ENCODE results near the gene ZSCAN16. TPM values are rescaled to one million over a fixed set of nuclear protein-coding genes. Genes with fewer than 3 reads are reported as not detected.

ZSCAN16 gene
- total and polyA plus RNA-seq, 8 donors, result 3.8 to 13.0 (median 6.1) TPM; not detected in 1

DNA sequence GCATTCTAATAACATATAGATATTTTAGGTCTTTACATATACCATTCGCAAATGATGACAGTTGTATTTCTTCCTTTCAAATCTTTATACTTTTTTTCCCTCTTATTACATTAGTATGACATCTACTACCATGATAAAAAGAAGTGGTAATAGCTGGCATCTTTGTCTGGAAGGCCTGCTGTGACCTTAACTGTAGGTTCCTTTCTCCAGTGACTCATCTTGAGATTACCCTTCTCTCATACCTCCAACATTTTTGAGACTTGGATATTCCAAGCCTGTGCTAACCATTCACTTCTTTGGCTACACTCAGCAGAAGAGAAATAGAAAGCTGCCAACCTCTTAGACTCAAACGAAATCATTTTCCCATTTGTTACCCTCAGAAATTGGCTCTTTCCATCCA, 47.6 kb downstream of the ZSCAN16 start:
- no peak for TF ChIP-seq POLR2A (IDR thresholded peaks at IDR 0.05)
- no peak for TF ChIP-seq EP300 (IDR thresholded peaks at IDR 0.05)
- TF ChIP-seq, protein P1, sequence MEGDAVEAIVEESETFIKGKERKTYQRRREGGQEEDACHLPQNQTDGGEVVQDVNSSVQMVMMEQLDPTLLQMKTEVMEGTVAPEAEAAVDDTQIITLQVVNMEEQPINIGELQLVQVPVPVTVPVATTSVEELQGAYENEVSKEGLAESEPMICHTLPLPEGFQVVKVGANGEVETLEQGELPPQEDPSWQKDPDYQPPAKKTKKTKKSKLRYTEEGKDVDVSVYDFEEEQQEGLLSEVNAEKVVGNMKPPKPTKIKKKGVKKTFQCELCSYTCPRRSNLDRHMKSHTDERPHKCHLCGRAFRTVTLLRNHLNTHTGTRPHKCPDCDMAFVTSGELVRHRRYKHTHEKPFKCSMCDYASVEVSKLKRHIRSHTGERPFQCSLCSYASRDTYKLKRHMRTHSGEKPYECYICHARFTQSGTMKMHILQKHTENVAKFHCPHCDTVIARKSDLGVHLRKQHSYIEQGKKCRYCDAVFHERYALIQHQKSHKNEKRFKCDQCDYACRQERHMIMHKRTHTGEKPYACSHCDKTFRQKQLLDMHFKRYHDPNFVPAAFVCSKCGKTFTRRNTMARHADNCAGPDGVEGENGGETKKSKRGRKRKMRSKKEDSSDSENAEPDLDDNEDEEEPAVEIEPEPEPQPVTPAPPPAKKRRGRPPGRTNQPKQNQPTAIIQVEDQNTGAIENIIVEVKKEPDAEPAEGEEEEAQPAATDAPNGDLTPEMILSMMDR (IDR thresholded peaks at IDR 0.05), result no peak
- TF ChIP-seq POLR2AphosphoS5 (IDR thresholded peaks at IDR 0.05), result no peak
- intact Hi-C loops (cut with DNase I; ENCODE audit: low total_unique reads), result no loop called here
- peaks cover 0 to 8% (median 2%) of the 10 kb centered on the region in 4 donors for H3K9me3 ChIP-seq

DNA sequence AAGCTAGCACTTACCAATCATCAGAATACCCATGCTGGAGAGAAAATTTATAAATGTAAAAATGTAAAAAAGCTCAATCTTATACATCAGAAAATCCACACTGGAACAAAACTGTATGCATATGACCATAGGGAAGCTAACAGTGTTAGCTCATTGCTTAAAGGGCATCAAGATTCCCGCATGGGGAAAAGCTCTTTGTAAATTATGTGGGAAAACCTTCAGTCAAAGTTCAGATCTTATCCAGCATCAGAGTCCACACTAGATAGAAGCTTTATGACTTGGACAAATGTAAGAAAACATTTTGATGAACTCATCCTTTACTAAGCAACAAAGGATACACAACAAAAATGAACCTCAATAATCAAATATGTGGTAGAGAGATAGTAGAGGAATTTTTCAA, 52.0 kb downstream of the ZSCAN16 start:
- Histone ChIP-seq H3K9me3 (peaks cover 0 to 8% (median 2%) of the 10 kb centered on the region in 4 donors), H3K27me3 (peaks cover 0 to 9% (median 4%) of the 10 kb centered on the region in 3 donors), H3K27ac (no peak overlapping the region), H3K4me3 (no peak overlapping the region), H3K36me3 (no peaks in the 10 kb centered on the region), H3K4me1 (no peaks in the 10 kb centered on the region)
- intact Hi-C loops (cut with DNase I; ENCODE audit: low total_unique reads), result no loop called here
- TF ChIP-seq POLR2AphosphoS5 (IDR thresholded peaks at IDR 0.05) (no peak), POLR2A (IDR thresholded peaks at IDR 0.05) (no peak), EP300 (IDR thresholded peaks at IDR 0.05) (no peak)
- TF ChIP-seq, protein P1 (IDR thresholded peaks at IDR 0.05), result no peak
- 86 to 95% (median 89%) methylated on average over 1 of the region's 1 CpG for WGBS, 5 donors
- no peak for DNase-seq

More for the DNA sequence above, 47.6 kb downstream of the ZSCAN16 start:
- Histone ChIP-seq H3K36me3 (no peaks in the 10 kb centered on the region), H3K4me3 (no peak overlapping the region), H3K27ac (no peak overlapping the region), H3K4me1 (no peaks in the 10 kb centered on the region), H3K27me3 (no peaks in the 10 kb centered on the region)
- WGBS, 5 donors, result 85 to 93% (median 90%) methylated on average over 2 of the region's 2 CpGs
- DNase-seq, result no peak

Other genes with a start within 250 kb of the ZSCAN16 start
- gene OR2B2, start 212.2 kb upstream of the ZSCAN16 start, total RNA-seq, result not detected
- gene OR2B2, start 212.2 kb upstream of the ZSCAN16 start, polyA plus RNA-seq, result not detected
- not detected for gene OR2B6, start 167.4 kb upstream of the ZSCAN16 start, total RNA-seq
- not detected for gene OR2B6, start 167.4 kb upstream of the ZSCAN16 start, polyA plus RNA-seq
- gene ZNF165, start 44.0 kb upstream of the ZSCAN16 start, total RNA-seq, result 1 to 10 TPM in 4 of 5 donors, not detected in 1; 1.2 to 4.2 (median 2.7) TPM
- gene ZNF165, start 44.0 kb upstream of the ZSCAN16 start, polyA plus RNA-seq, result 1 to 10 TPM; 1.7 to 2.3 (median 1.8) TPM
- gene ZKSCAN8, start 17.3 kb downstream of the ZSCAN16 start, total RNA-seq, result 100 to 1,000 TPM in 1 of 5 donors, 10 to 100 TPM in 3, 1 to 10 TPM in 1; 6.4 to 101 (median 17.8) TPM
- gene ZKSCAN8, start 17.3 kb downstream of the ZSCAN16 start, polyA plus RNA-seq, result 1 to 10 TPM; 1.8 to 2.9 (median 1.8) TPM
- 10 to 100 TPM in 3 of 5 donors, 1 to 10 TPM in 2; 1.8 to 37.9 (median 15.1) TPM for gene ZSCAN9, start 100.7 kb downstream of the ZSCAN16 start, total RNA-seq
- gene ZSCAN9, start 100.7 kb downstream of the ZSCAN16 start, polyA plus RNA-seq, result 1 to 10 TPM; 5.7 to 7.9 (median 7.0) TPM
- 1 to 10 TPM in 4 of 5 donors, under 1 TPM in 1; under 0.01 to 6.4 (median 2.0) TPM for gene ZKSCAN4, start 127.7 kb downstream of the ZSCAN16 start, total RNA-seq
- gene ZKSCAN4, start 127.7 kb downstream of the ZSCAN16 start, polyA plus RNA-seq, result 1 to 10 TPM; 1.8 to 3.8 (median 2.6) TPM
- under 1 TPM in 2 of 5 donors, not detected in 3; 0.45 to 0.55 TPM for gene NKAPL, start 134.7 kb downstream of the ZSCAN16 start, total RNA-seq
- gene NKAPL, start 134.7 kb downstream of the ZSCAN16 start, polyA plus RNA-seq, result 1 to 10 TPM in 2 of 3 donors, under 1 TPM in 1; 0.87 to 4.4 (median 2.2) TPM
- 10 to 100 TPM; 12.2 to 46.9 (median 28.5) TPM for gene ZSCAN26, start 142.5 kb downstream of the ZSCAN16 start, total RNA-seq
- gene ZSCAN26, start 142.5 kb downstream of the ZSCAN16 start, polyA plus RNA-seq, result 1 to 10 TPM; 7.0 to 8.2 (median 7.2) TPM
- gene PGBD1, start 157.0 kb downstream of the ZSCAN16 start, total RNA-seq, result 1 to 10 TPM in 3 of 5 donors, under 1 TPM in 2; 0.58 to 5.8 (median 5.1) TPM
- gene PGBD1, start 157.0 kb downstream of the ZSCAN16 start, polyA plus RNA-seq, result 1 to 10 TPM in 2 of 3 donors, under 1 TPM in 1; 0.92 to 2.0 (median 1.4) TPM
- gene ZSCAN31, start 211.5 kb downstream of the ZSCAN16 start, total RNA-seq, result 10 to 100 TPM in 2 of 5 donors, 1 to 10 TPM in 3; 2.3 to 13.4 (median 9.9) TPM
- 1 to 10 TPM; 2.7 to 8.2 (median 5.3) TPM for gene ZSCAN31, start 211.5 kb downstream of the ZSCAN16 start, polyA plus RNA-seq
- 10 to 100 TPM in 1 of 5 donors, 1 to 10 TPM in 4; 2.3 to 31.2 (median 4.6) TPM for gene ZKSCAN3, start 225.3 kb downstream of the ZSCAN16 start, total RNA-seq
- gene ZKSCAN3, start 225.3 kb downstream of the ZSCAN16 start, polyA plus RNA-seq, result 1 to 10 TPM in 2 of 3 donors, under 1 TPM in 1; 0.61 to 1.6 (median 1.0) TPM